Measurements from ENCODE around the gene MFAP5.
A peak's percentile ranks its signal among the peaks of the same experiment; 100 is the strongest.

The MFAP5 gene

GRCh38 chr12:8662593-8662992 lies at the start of gene MFAP5:
Gene MFAP5 (minus strand): TSS chr12:8662826. CDS start chr12:8662104, 722 bp downstream.
- no peak for DNase-seq (ENCODE audit: low spot score)

- no peak for DNase-seq (ENCODE audit: low spot score)
Measured at GRCh38 chr12:8709124-8709830, 46.7 kb upstream of the MFAP5 start.

- no peak for DNase-seq (ENCODE audit: low spot score)
Measured at GRCh38 chr12:8702159-8702558, 39.5 kb upstream of the MFAP5 start.

GRCh38 chr12:8701046-8701660 lies 38.5 kb upstream of the MFAP5 start:
- DNase-seq (ENCODE audit: low spot score), result no peak

- no peak for DNase-seq (ENCODE audit: low spot score)
Measured at GRCh38 chr12:8699714-8700113, 37.1 kb upstream of the MFAP5 start.

GRCh38 chr12:8698879-8699278 lies 36.3 kb upstream of the MFAP5 start:
- DNase-seq (ENCODE audit: low spot score), result no peak

- DNase-seq (ENCODE audit: low spot score), result peak; percentile 36
Measured at GRCh38 chr12:8698132-8698851, 35.7 kb upstream of the MFAP5 start.

GRCh38 chr12:8697476-8698131 lies 35.0 kb upstream of the MFAP5 start, which contains the start of gene RIMKLB:
Gene RIMKLB (plus strand): TSS chr12:8697991. CDS start chr12:8713867, 15,876 bp downstream.
- DNase-seq (ENCODE audit: low spot score), result peak; percentile 85

- DNase-seq (ENCODE audit: low spot score), result peak; percentile 46
Measured at GRCh38 chr12:8697120-8697475, 34.5 kb upstream of the MFAP5 start.

- DNase-seq (ENCODE audit: low spot score), result no peak
Measured at GRCh38 chr12:8696442-8697090, 33.9 kb upstream of the MFAP5 start.

GRCh38 chr12:8695116-8695515 lies 32.5 kb upstream of the MFAP5 start:
- DNase-seq (ENCODE audit: low spot score), result no peak

- DNase-seq (ENCODE audit: low spot score), result peak; percentile 80
Measured at GRCh38 chr12:8692573-8692972, 29.9 kb upstream of the MFAP5 start.

- no peak for DNase-seq (ENCODE audit: low spot score)
Measured at GRCh38 chr12:8689681-8690080, 27.1 kb upstream of the MFAP5 start.

GRCh38 chr12:8687846-8688601 lies 25.4 kb upstream of the MFAP5 start:
- DNase-seq (ENCODE audit: low spot score), result peak; percentile 92

GRCh38 chr12:8685051-8685450 lies 22.4 kb upstream of the MFAP5 start:
- no peak for DNase-seq (ENCODE audit: low spot score)

GRCh38 chr12:8681129-8681884 lies 18.7 kb upstream of the MFAP5 start:
- DNase-seq (ENCODE audit: low spot score), result no peak

- no peak for DNase-seq (ENCODE audit: low spot score)
Measured at GRCh38 chr12:8680533-8680932, 17.9 kb upstream of the MFAP5 start.

- DNase-seq (ENCODE audit: low spot score), result no peak
Measured at GRCh38 chr12:8678661-8679111, 16.1 kb upstream of the MFAP5 start.

GRCh38 chr12:8677362-8677761 lies 14.7 kb upstream of the MFAP5 start:
- no peak for DNase-seq (ENCODE audit: low spot score)

- no peak for DNase-seq (ENCODE audit: low spot score)
Measured at GRCh38 chr12:8676651-8677050, 14.0 kb upstream of the MFAP5 start.
